GM12864 (cell line): Measurements from ENCODE around the gene NOP9.

Source experiments
- DNase-seq: peaks from one replicate; pipeline ENCODE4 v3.0.0-alpha.2; 2011; ENCODE audit warnings: low read depth
- H3K4me3 ChIP-seq: 2 replicates; pipeline ENCODE4 v1.5.1; 2011; ENCODE audit warnings: mild to moderate bottlenecking, low read depth, low read length, control low read depth
- CTCF ChIP-seq: IDR thresholded peaks from 2 replicates; pipeline ENCODE4 v1.5.1; 2011; ENCODE audit warnings: low read depth, mild to moderate bottlenecking, moderate library complexity, low read length, control low read depth, inconsistent platforms; ENCODE audit errors: missing control alignments

NOP9 gene

GRCh38 chr14:24269910-24270536, 29.6 kb upstream of the NOP9 start:
- no peak for DNase-seq
- peak overlapping the region; percentile 68; the same call in 1 of the 2 replicates for H3K4me3 ChIP-seq
- no peak for TF ChIP-seq CTCF

- no peak for TF ChIP-seq CTCF
- H3K4me3 ChIP-seq: peak overlapping the region; percentile 68
- no peak for DNase-seq
Measured at GRCh38 chr14:24270537-24271133, 29.0 kb upstream of the NOP9 start.

GRCh38 chr14:24271134-24271833, 28.4 kb upstream of the NOP9 start, which contains the start of gene RABGGTA:
TSS of gene RABGGTA (minus strand) at chr14:24271597. CDS start at chr14:24271115, 482 bp downstream.
- peak; percentile 82 for DNase-seq
- TF ChIP-seq CTCF: peak; percentile 80
- peak within 1 kb of the TSS; percentile 68 for H3K4me3 ChIP-seq

- H3K4me3 ChIP-seq: peak overlapping the region; percentile 68
- TF ChIP-seq CTCF: no peak
- no peak for DNase-seq
Measured at GRCh38 chr14:24271834-24272263, 27.8 kb upstream of the NOP9 start.

- TF ChIP-seq CTCF: no peak
Measured at GRCh38 chr14:24272467-24272866, 27.2 kb upstream of the NOP9 start.

GRCh38 chr14:24273422-24273998, 26.1 kb upstream of the NOP9 start:
- peak; percentile 41 for TF ChIP-seq CTCF
- H3K4me3 ChIP-seq: no peak overlapping the region; the same call in 1 of the 2 replicates
- DNase-seq: no peak

More at GRCh38 chr14:24272467-24272866, 27.2 kb upstream of the NOP9 start:
- H3K4me3 ChIP-seq: no peak overlapping the region; the same call in 1 of the 2 replicates
- no peak for DNase-seq
